Fibroblast of villous mesenchyme (primary cell): ENCODE data around the gene MAP3K8. TPM values are rescaled to one million over a fixed set of nuclear protein-coding genes. Genes with fewer than 3 reads are reported as not detected.
A peak's percentile ranks its signal among the peaks of the same experiment; 100 is the strongest.

ENCODE experiments used
- DNase-seq: peaks from one replicate; pipeline ENCODE4 v3.0.0-alpha.2; 2010; ENCODE audit warnings: low read depth
- H3K4me3 ChIP-seq: 2 replicates; pipeline ENCODE4 v1.5.1; 2011; ENCODE audit warnings: low read depth, mild to moderate bottlenecking, low read length
- total RNA-seq: library from RNA; depleted of rRNA; stranded (reverse); fragments of >200 nt; gene quantifications from 2 replicates; pipeline ENCODE4 v1.2.3, GENCODE V29; 2012
- TF ChIP-seq, protein P1 (sequence below): IDR thresholded peaks from 2 replicates; pipeline ENCODE4 v1.5.1; 2012; ENCODE audit warnings: low read depth, mild to moderate bottlenecking, low read length; ENCODE audit not compliant: insufficient read depth

MAP3K8 gene
- total RNA-seq, 1 donor, result 31.1 TPM

DNA sequence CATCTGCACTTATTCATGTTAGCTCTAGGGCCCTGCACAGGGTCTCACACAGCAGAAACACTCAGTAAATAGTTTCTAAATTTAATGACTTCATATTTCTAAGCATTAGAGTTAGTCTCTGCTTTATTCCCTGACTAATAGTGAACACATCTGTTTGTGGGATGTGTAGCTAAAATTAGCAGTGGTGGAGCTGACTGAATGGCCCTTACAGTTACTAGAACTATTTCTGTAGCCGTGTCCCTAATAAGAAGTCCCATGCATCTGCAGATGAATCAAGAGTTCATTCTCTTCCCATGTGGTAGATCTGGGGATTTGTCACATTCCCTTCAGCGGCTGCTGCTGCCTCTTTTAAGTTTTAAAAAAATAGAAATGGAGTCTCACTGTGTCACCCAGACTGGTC is 11.7 kb downstream of the MAP3K8 start:
- H3K4me3 ChIP-seq, result no peak overlapping the region
- TF ChIP-seq, protein P1, sequence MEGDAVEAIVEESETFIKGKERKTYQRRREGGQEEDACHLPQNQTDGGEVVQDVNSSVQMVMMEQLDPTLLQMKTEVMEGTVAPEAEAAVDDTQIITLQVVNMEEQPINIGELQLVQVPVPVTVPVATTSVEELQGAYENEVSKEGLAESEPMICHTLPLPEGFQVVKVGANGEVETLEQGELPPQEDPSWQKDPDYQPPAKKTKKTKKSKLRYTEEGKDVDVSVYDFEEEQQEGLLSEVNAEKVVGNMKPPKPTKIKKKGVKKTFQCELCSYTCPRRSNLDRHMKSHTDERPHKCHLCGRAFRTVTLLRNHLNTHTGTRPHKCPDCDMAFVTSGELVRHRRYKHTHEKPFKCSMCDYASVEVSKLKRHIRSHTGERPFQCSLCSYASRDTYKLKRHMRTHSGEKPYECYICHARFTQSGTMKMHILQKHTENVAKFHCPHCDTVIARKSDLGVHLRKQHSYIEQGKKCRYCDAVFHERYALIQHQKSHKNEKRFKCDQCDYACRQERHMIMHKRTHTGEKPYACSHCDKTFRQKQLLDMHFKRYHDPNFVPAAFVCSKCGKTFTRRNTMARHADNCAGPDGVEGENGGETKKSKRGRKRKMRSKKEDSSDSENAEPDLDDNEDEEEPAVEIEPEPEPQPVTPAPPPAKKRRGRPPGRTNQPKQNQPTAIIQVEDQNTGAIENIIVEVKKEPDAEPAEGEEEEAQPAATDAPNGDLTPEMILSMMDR, result no peak

DNA sequence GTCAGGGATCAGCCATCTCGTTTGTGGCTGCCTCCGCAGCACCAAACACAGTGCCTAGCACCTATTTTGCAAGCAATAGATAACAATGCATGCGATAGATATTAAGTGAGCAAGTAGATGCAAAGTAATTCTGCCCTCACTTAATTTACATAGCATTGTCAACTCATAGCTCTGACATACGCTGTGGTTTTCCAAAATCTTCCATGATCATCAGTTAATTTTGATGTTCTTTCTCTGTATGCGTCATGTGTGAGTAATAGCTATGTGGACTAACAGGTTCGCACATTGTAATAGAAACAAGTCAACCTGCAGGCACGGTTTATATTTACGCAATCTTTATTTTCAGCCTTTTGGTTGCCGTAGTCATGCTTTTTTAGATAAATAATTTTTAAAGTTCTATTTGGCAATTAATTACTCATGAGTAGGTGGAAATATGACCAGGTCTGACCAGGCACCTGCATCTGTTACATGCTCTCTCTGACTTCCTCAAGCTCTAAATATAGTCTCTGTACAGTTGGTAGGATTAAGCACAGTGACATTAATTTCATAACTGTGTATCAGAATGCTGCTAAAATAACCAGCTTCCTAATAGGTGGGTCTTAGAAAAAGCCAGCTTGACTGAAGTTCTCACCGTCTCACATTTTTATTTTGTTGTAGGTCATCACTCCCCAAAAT is 13.3 kb downstream of the MAP3K8 start:
- peak; percentile 90 for DNase-seq
- H3K4me3 ChIP-seq, result no peak overlapping the region
- TF ChIP-seq, protein P1, result no peak

More for the DNA sequence above, 11.7 kb downstream of the MAP3K8 start:
- peak; percentile 74 for DNase-seq

DNA sequence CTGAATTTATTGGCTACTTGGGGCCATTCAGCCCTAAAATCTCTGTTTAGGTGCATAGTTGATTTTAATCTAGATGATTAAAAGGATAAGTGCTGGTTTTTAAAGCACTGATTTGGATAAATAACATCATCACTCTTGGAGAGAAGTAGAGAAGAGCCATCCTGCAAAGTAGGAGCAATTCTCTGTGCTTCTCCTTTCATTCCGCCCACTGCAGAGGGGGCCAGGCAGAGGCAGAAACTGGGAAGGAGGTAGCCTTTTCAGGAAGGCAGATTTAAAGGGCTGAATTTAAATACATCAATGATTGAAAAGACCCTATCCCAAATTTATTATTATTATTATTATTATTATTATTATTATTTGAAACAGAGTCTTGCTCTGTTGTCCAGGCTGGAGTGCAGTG is 14.1 kb downstream of the MAP3K8 start:
- TF ChIP-seq, protein P1, result no peak
- H3K4me3 ChIP-seq, result no peak overlapping the region
- no peak for DNase-seq

DNA sequence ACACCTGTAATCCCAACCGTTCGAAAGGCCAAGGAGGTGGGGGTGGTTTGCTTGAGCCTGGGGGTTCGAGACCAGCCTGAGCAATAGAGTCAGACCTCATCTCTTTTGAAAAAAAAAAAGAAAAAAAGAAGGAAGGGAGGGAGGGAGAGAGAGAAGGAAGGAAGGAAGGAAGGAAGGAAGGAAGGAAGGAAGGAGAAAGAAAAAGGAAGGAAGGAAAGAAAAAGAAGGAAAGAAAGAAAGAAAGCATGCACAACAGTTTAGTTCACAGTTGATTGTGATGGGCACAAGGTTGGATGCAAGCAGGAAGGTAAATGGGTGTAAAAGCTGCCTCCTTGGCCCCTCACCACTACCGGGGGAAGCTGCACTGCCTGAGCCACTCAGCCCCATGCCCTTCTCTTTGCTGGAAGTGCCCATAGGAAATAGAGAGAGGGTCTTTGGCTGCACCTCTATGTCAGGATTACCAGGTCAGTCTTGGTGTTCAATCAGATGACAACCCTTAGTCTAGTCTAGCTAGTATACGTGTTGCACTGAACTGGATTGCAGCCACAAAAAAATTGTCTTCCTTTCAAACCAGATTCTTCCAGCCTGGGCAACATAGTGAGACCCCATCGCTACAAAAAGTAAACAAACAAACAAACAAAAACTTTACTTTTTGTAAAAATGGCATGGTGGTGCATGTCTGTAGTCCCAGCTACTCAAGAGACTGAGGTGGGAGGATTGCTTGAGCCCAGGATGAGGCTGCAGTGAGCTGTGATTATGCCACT is 20.0 kb downstream of the MAP3K8 start:
- DNase-seq, result no peak
- no peak overlapping the region for H3K4me3 ChIP-seq
- TF ChIP-seq, protein P1, result no peak

DNA sequence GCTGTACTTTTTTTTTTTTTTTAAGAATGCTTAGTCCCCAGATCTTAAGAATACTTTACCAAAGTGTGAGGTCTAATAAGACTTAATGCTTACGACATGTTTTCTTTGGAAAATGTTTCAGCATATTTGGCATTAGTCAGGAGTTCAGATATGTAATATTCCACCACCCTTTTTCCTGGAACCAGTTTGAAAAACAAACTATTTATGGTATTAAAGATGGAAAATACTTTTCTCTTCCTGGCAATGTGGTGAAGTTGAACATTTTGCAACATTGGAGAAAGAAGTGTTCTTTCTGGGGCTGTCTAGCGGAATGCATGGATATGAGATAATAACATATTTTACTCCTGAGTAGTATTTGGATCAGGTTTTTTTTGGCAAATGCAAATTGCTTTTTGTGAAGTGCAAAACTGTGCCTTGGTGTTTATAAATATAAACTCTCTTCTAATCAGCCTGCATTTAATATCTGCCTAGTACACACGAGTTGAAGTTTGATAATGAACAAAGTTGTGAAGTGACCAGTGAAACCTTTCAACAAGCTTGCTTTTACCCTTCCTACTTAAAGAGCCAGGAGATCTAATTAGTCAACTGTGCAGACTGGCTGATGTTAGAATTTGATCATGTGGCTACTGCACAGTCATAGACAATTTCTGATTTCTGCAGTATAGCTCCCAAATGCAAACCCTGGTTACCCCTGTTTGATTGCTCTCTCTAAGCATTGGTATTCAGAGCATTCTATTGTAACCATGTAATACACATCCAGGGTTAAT is 20.9 kb downstream of the MAP3K8 start:
- TF ChIP-seq, protein P1, result no peak
- no peak overlapping the region for H3K4me3 ChIP-seq
- peak; percentile 93 for DNase-seq

DNA sequence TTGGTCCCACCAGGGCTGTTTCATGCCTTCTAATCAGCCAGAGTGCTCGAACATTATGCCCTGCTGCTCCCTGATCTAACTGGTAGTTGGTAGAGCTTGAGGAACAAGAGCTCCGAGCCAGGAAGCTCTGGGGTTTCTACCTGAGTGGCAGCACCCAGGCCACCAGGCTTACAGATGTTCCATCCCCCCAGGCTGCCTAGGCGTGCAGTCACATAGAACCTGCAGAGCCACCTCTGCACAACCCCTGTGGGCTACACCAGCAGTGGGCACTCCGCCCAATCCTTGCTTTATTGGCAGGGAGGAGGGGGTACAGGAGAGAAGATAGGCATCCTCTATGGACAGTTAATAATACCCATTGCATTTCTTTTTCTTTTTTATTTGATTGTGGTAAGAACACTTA is 21.8 kb downstream of the MAP3K8 start:
- DNase-seq, result no peak
- H3K4me3 ChIP-seq, result no peak overlapping the region
- TF ChIP-seq, protein P1, result no peak
